NCI-H1105 treated with DMSO at 0.1 percent for 48 hours (cell line): ENCODE measurements around the gene POLR2H.

Experiments
- DNase-seq: peaks from one replicate; lab custom pipeline; 2025; lab: John Stamatoyannopoulos, UW

The POLR2H gene

DNA sequence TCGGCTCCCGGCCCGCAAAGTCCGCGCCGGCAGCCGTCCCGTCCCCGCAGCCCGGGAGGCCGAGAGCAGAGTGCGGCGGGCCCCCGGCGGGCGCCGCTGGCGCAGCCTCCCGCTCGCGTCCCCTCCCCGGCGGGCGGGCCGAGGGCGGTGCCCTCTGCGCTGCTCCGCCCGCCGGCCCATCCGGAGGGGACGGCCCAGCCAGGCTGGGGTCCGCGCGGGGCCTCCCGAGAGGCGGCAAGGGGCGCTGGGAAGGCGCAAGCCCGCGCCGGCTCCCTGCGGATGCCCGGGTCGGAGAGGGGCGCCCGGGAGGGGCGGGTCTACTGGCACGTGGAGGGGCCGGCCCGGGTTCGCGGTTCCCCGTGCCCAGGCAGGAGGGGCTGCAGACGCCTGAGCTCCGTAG, at the start of gene POLR2H, which contains the start of gene CLCN2:
TSS of gene POLR2H (plus strand) at position 179 of the 400 bp plus-strand sequence. CDS start 1,783 bp downstream, outside the sequence.
TSS of gene CLCN2 (minus strand) at position 74 of the 400 bp plus-strand sequence. CDS start 126 bp downstream, outside the sequence.
- DNase-seq: peak; percentile 55

- DNase-seq: peak; percentile 96
Measured at GRCh38 chr3:184314363-184314699, 47.2 kb upstream of the POLR2H start, which contains the start of gene EIF4G1. Gene EIF4G1, plus strand, starts transcription at chr3:184314606. Its CDS starts 1,191 bp downstream, at chr3:184315797.

GRCh38 chr3:184314700-184315542, 46.6 kb upstream of the POLR2H start:
- peak; percentile 34 for DNase-seq

DNA sequence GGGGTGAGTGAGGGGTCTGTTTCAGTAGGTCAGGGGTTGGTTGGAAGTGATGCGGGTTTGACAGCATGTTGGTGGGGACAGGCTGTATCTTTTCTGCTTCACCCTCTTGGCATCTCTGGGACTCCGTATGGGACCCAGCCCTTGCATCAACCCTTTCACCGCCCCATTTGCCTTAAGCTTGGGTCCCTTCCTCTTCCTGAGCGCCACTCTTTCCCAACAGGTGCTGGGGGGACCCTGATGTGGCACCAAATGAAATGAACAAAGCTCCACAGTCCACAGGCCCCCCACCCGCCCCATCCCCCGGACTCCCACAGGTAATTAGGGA, 46.0 kb upstream of the POLR2H start:
- no peak for DNase-seq

DNA sequence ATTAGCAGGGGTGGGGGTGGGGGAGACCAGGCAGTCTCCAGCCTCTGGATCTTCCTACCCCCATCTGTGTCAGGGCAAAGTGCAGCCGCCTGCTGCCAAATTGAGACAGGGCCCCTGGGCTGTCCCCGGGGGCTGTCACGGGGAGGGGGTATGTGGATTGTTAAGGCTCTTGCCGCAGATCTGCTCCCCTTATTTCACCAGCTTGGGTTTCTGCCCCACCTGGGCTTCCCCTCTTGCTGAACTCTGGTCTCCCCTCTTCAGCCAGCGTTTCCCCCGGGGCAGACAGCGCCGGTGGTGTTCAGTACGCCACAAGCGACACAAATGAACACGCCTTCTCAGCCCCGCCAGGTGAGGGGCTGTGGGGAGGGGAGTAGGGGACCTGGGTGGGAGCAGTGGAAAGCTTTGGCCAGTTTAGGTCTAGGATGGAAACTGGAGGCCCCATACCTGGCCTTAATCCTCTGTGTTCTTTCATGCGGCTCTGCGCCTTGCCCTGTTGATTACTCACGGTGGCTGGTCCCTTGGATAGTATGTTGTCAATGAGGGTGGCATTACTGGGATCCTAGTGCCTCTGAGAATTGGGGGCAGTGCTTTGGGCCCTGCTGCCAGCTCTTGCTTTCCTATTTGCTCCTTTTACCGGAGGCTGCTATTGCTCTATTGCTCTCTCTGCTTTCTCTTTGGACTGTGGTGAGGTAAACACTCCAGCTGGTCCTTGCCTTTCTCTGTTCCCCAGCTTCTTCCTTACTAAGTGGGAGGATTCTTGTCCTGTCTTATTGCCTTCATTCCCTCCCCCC, 45.4 kb upstream of the POLR2H start:
- no peak for DNase-seq

GRCh38 chr3:184316792-184317191, 44.7 kb upstream of the POLR2H start:
- DNase-seq: no peak

- no peak for DNase-seq
Measured at GRCh38 chr3:184317201-184317600, 44.3 kb upstream of the POLR2H start.

DNA sequence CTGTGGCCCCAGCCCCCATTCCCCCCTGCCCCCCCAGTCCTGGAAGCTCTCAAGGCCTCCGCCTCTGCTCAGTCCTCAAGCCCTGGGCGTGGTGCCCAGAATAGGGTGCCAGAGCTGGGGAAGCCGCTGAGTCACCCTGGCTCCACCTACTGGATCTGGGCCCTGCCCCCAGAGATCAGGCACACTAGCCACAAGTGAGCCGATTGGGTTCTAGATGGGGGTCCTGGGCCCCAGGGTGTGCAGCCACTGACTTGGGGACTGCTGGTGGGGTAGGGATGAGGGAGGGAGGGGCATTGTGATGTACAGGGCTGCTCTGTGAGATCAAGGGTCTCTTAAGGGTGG, 41.4 kb upstream of the POLR2H start:
- DNase-seq: peak; percentile 78

DNA sequence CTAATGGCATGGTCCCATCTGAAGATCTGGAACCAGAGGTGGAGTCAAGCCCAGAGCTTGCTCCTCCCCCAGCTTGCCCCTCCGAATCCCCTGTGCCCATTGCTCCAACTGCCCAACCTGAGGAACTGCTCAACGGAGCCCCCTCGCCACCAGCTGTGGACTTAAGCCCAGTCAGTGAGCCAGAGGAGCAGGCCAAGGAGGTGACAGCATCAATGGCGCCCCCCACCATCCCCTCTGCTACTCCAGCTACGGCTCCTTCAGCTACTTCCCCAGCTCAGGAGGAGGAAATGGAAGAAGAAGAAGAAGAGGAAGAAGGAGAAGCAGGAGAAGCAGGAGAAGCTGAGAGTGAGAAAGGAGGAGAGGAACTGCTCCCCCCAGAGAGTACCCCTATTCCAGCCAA, 39.8 kb upstream of the POLR2H start:
- no peak for DNase-seq

- no peak for DNase-seq
Measured at GRCh38 chr3:184322731-184323487, 38.6 kb upstream of the POLR2H start.

DNA sequence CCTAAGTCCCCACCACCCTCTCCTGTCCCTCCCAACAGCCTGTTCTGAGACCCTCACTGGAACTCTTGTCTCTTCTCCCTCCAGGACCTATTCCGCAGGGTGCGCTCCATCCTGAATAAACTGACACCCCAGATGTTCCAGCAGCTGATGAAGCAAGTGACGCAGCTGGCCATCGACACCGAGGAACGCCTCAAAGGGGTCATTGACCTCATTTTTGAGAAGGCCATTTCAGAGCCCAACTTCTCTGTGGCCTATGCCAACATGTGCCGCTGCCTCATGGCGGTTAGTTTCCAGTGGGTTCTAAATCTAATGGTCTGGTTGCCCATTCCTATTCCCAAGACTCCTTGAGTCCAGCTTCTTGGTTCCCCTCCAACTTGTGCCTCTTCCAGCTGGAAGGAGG, 37.8 kb upstream of the POLR2H start:
- DNase-seq: no peak

GRCh38 chr3:184325269-184325668, 36.2 kb upstream of the POLR2H start:
- no peak for DNase-seq

DNA sequence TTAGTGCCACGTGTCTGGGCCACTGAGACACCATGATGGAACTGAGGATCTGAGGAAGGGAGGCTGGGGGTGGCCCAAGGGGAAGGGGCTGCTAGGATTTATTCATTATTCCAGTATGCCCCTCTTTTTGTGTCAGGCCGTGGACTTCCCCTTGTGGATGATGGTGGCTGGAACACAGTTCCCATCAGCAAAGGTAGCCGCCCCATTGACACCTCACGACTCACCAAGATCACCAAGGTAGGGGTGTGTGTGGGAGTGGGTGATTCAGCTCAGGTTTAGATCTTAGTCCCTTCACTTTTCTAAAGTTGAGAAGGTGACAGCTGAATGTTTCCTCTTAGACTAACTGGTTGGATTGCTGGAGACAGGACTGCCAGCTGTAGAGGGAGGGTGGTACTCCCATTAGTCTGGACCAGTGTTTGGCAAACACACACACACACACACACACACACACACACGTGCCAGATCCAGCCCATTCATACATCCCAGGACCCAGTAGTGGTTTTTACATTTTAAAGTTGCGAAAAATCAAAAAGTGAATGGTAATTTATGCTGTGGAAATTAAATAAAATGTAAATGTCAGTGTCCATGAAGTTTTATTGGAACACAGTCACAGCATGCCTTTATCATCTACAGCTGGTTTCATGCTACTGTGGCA, 35.7 kb upstream of the POLR2H start:
- DNase-seq: no peak

DNA sequence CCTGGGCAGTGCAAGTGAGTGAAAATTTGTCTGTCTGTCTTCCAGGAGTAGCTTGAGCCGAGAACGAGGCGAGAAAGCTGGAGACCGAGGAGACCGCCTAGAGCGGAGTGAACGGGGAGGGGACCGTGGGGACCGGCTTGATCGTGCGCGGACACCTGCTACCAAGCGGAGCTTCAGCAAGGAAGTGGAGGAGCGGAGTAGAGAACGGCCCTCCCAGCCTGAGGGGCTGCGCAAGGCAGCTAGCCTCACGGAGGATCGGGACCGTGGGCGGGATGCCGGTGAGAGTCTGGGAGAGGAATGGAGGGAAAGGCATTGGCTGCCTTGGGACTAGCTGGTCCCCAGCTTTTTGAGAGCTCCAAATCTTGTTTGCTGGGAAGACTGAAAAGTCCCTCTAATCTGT, 34.3 kb upstream of the POLR2H start:
- no peak for DNase-seq

DNA sequence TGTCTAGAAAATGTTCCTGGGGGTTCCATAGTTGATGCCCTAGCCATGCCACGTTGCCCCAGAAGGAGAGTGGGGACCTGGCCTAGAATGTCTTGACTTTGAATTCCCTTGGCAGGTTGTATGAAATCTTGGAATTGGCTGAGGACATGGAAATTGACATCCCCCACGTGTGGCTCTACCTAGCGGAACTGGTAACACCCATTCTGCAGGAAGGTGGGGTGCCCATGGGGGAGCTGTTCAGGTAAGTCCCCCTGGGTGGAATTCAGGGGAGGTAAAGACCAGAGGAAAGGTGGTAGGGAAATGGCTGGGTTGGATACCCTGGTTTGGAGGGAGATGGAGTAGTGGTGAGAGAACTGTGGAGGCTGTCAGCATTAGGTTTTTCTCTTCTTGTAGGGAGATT, 33.0 kb upstream of the POLR2H start:
- DNase-seq: no peak

DNA sequence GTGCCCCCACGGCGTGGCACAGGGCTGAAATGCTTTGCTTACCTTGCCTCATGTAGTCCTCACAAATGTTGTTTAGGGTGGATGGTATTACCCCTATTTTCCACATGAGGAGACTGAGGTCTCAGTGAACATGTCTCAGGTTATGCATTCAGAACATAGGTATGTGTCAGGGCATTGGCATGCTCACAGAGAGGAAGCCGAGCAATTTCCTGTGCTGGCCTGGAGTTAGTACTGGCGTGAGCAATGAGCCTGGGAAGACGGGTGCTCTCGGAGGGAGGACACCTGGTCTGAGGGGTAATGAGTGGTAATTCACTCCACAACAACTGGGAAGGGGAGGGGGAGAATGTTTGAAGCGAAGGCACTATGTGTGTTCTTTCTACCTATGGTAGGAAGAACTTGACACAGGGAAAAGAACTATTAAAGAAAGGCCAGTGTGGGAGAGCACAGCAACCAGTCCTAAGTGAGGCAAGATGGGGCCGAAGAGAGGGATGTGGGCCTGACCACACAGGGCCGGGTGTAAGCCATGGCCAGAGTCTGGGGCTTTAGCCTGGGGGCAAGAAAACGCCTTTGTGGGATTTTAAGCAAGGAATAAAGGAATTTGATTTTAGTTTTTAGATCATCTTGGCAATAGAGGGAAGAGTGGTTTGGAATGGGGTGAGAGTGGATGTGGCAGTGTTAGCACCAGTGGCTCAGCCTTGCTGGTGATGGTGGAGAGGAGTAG, 29.0 kb upstream of the POLR2H start:
- DNase-seq: no peak

GRCh38 chr3:184333190-184333589, 28.3 kb upstream of the POLR2H start:
- DNase-seq: no peak

DNA sequence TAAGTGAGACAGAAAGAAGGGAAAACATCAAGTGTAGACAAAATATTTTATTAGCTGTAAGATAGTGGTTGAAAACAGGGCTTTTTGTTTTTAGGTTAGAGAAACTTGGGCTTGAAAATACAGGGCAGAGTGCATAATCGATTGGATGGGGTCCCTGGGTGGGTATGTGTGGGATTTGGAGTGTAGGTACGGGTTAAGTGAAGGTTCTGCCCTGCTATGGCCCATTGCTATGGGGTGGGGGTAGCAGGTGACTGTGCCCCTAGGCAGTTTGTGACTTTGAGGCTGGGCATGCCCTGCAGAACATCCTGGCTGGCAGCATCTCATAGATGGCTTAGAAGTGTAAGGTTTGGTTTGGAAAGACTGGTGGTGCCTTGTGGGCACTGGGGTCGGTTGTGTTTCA, 27.8 kb upstream of the POLR2H start:
- DNase-seq: no peak

DNA sequence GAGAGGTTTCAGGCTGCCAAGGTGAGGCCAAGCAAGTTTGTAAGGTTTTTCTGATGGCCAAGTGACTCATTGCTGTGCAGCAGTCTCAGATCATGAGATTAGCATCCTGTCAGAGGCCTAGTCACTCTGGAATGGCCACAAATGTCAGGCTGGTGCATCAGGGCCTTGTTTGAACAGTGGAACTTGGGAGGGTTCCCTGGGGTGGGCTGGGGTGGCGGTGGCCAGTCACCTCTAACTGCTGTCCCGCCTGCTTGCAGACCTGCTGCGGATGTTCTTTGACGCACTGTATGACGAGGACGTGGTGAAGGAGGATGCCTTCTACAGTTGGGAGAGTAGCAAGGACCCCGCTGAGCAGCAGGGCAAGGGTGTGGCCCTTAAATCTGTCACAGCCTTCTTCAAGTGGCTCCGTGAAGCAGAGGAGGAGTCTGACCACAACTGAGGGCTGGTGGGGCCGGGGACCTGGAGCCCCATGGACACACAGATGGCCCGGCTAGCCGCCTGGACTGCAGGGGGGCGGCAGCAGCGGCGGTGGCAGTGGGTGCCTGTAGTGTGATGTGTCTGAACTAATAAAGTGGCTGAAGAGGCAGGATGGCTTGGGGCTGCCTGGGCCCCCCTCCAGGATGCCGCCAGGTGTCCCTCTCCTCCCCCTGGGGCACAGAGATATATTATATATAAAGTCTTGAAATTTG, 26.9 kb upstream of the POLR2H start:
- no peak for DNase-seq

DNA sequence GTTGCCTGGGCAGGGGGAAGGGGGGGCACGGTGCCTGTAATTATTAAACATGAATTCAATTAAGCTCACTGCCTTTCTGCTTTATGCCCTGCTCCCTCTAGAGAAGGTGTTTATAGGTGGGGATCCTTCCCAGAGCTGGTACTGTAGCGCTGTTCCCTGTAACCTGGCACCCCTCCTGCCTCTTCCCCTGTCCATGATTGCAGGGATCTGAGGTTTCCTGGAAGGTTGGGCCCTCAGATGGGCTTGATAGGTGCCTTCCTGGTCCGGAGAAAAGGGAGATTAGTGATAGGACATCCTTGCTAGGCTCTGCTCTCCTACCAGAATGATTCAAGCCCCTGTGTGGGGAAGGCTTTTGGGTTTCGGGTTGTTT, 26.2 kb upstream of the POLR2H start:
- peak; percentile 72 for DNase-seq
